Measurements from ENCODE around the gene CCSER2. TPM values are rescaled to one million over a fixed set of nuclear protein-coding genes. Genes with fewer than 3 reads are reported as not detected.

The CCSER2 gene
- total and polyA plus RNA-seq, 7 experiments from 2014 or later, result 59.1 to 133 (median 93.4) TPM

GRCh38 chr10:84374455-84374854 is 46.1 kb downstream of the CCSER2 start:
- ATAC-seq, result no peak
- ChIA-PET CTCF (interaction anchor here (0.6 to 1.2 kb wide), 3 partner anchors 21 to 163 kb away, joined by 3 to 6 read pairs (median 4); no protein-coding TSS in a partner anchor), POLR2A (no interaction called here)
- no peaks in the 10 kb centered on the region for H3K9me3 Mint-ChIP-seq
- Histone ChIP-seq H3K4me3 (ENCODE audit: low read length) (no peak overlapping the region), H3K27me3 (ENCODE audit: control insufficient read depth in 2 of 2, insufficient read depth in 2 of 2, low read length in 2 of 2) (no peaks in the 10 kb centered on the region), H3K27ac (ENCODE audit: low read depth, low read length) (no peak overlapping the region), H3K36me3 (ENCODE audit: control insufficient read depth in 2 of 3, insufficient read depth in 3 of 3, low read length in 3 of 3) (peaks cover 0 to 23% (median 0%) of the 10 kb centered on the region in 3 experiments), H3K4me1 (ENCODE audit: control insufficient read depth in 2 of 2, insufficient read depth in 2 of 2, low read length in 2 of 2) (peaks cover 0 to 5% of the 10 kb centered on the region in 2 donors), H3K9me3 (ENCODE audit: control insufficient read depth in 2 of 3, low read length in 3 of 3) (no peaks in the 10 kb centered on the region)
- H3K27ac Mint-ChIP-seq, result peak overlapping the region in 6 of 9 donors; percentile 8 to 79 (median 50)
- no peaks in the 10 kb centered on the region for H3K27me3 Mint-ChIP-seq
- intact Hi-C loops (cut with micrococcal nuclease), result loop anchor here in 1 of 2 donors (2.0 kb wide), 2 partner anchors 14 to 44 kb away; no protein-coding TSS in a partner anchor
- DNase-seq, result no peak
- peaks cover 21 to 60% (median 42%) of the 10 kb centered on the region in 7 donors for H3K4me1 Mint-ChIP-seq
- peaks cover 0 to 25% (median 5%) of the 10 kb centered on the region in 5 donors for H3K36me3 Mint-ChIP-seq
- no peak overlapping the region for H3K4me3 Mint-ChIP-seq

GRCh38 chr10:84375011-84375410 is 46.6 kb downstream of the CCSER2 start:
- no peaks in the 10 kb centered on the region for H3K27me3 ChIP-seq (ENCODE audit: control insufficient read depth in 2 of 2, insufficient read depth in 2 of 2, low read length in 2 of 2)
- CTCF ChIA-PET, result interaction anchor here (1.0 to 1.4 kb wide), 3 partner anchors 19 to 162 kb away, joined by 4 to 6 read pairs (median 5); no protein-coding TSS in a partner anchor
- H3K9me3 Mint-ChIP-seq, result no peaks in the 10 kb centered on the region
- H3K27ac Mint-ChIP-seq, result peak overlapping the region in 5 of 9 donors; percentile 18 to 79 (median 41)
- H3K36me3 ChIP-seq (ENCODE audit: control insufficient read depth in 2 of 3, insufficient read depth in 3 of 3, low read length in 3 of 3), result peaks cover 0 to 23% (median 0%) of the 10 kb centered on the region in 3 experiments
- H3K4me3 Mint-ChIP-seq, result peak overlapping the region in 1 of 10 donors; percentile 4
- H3K36me3 Mint-ChIP-seq, result peaks cover 0 to 25% (median 5%) of the 10 kb centered on the region in 5 donors
- DNase-seq, result peak in 7 of 9 donors; percentile 34 to 68 (median 57)
- peaks cover 0 to 5% of the 10 kb centered on the region in 2 donors for H3K4me1 ChIP-seq (ENCODE audit: control insufficient read depth in 2 of 2, insufficient read depth in 2 of 2, low read length in 2 of 2)
- H3K4me1 Mint-ChIP-seq, result peaks cover 19 to 55% (median 37%) of the 10 kb centered on the region in 7 donors
- no peaks in the 10 kb centered on the region for H3K27me3 Mint-ChIP-seq
- ATAC-seq, result peak; percentile 70
- no peaks in the 10 kb centered on the region for H3K9me3 ChIP-seq (ENCODE audit: control insufficient read depth in 2 of 3, low read length in 3 of 3)
- no peak overlapping the region for H3K4me3 ChIP-seq (ENCODE audit: low read length)
- intact Hi-C loops (cut with micrococcal nuclease), result loop anchor here (1.0 to 5.0 kb wide), 7 partner anchors 14 to 162 kb away; no protein-coding TSS in a partner anchor
- POLR2A ChIA-PET, result no interaction called here
- H3K27ac ChIP-seq (ENCODE audit: low read depth, low read length), result no peak overlapping the region

GRCh38 chr10:84375881-84376280 is 47.5 kb downstream of the CCSER2 start:
- ATAC-seq (no peak), DNase-seq (no peak)
- Histone ChIP-seq H3K9me3 (ENCODE audit: control insufficient read depth in 2 of 3, low read length in 3 of 3) (no peaks in the 10 kb centered on the region), H3K27ac (ENCODE audit: low read depth, low read length) (no peak overlapping the region), H3K27me3 (ENCODE audit: control insufficient read depth in 2 of 2, insufficient read depth in 2 of 2, low read length in 2 of 2) (no peaks in the 10 kb centered on the region), H3K4me1 (ENCODE audit: control insufficient read depth in 2 of 2, insufficient read depth in 2 of 2, low read length in 2 of 2) (peaks cover 0 to 5% of the 10 kb centered on the region in 2 donors), H3K4me3 (ENCODE audit: low read length) (no peak overlapping the region), H3K36me3 (ENCODE audit: control insufficient read depth in 2 of 3, insufficient read depth in 3 of 3, low read length in 3 of 3) (peaks cover 0 to 29% (median under 1%) of the 10 kb centered on the region in 3 experiments)
- H3K27ac Mint-ChIP-seq, result peak overlapping the region in 3 of 9 donors; percentile 32 to 49 (median 46)
- no peak overlapping the region for H3K4me3 Mint-ChIP-seq
- no peaks in the 10 kb centered on the region for H3K9me3 Mint-ChIP-seq
- intact Hi-C loops (cut with micrococcal nuclease), result loop anchor here (1.0 to 5.0 kb wide), 7 partner anchors 13 to 161 kb away; no protein-coding TSS in a partner anchor
- ChIA-PET POLR2A (no interaction called here), CTCF (interaction anchor here (1.0 to 1.4 kb wide), 3 partner anchors 20 to 161 kb away, joined by 3 to 6 read pairs (median 5); no protein-coding TSS in a partner anchor)
- H3K27me3 Mint-ChIP-seq, result no peaks in the 10 kb centered on the region
- peaks cover 22 to 60% (median 38%) of the 10 kb centered on the region in 7 donors for H3K4me1 Mint-ChIP-seq
- peaks cover 5 to 31% (median 11%) of the 10 kb centered on the region in 5 donors for H3K36me3 Mint-ChIP-seq

- no peaks in the 10 kb centered on the region for H3K27me3 ChIP-seq (ENCODE audit: control insufficient read depth in 2 of 2, insufficient read depth in 2 of 2, low read length in 2 of 2)
- POLR2A ChIA-PET, result no interaction called here
- DNase-seq (no peak), ATAC-seq (no peak)
- no peaks in the 10 kb centered on the region for H3K4me1 ChIP-seq (ENCODE audit: control insufficient read depth in 2 of 2, insufficient read depth in 2 of 2, low read length in 2 of 2)
- peak overlapping the region in 2 of 9 donors; percentile 18 to 47 for H3K27ac Mint-ChIP-seq
- no peak overlapping the region for H3K27ac ChIP-seq (ENCODE audit: low read depth, low read length)
- CTCF ChIA-PET, result no interaction called here
- no peaks in the 10 kb centered on the region for H3K27me3 Mint-ChIP-seq
- intact Hi-C loops (cut with micrococcal nuclease), result loop anchor here in 1 of 2 donors (2.0 kb wide), 1 partner anchor 13 kb away; no protein-coding TSS in a partner anchor
- H3K4me3 ChIP-seq (ENCODE audit: low read length), result no peak overlapping the region
- H3K36me3 ChIP-seq (ENCODE audit: control insufficient read depth in 2 of 3, insufficient read depth in 3 of 3, low read length in 3 of 3), result peaks cover 0 to 6% (median 0%) of the 10 kb centered on the region in 3 experiments
- H3K4me1 Mint-ChIP-seq, result peaks cover 4 to 68% (median 34%) of the 10 kb centered on the region in 7 donors
- no peak overlapping the region for H3K4me3 Mint-ChIP-seq
- H3K9me3 Mint-ChIP-seq, result peaks cover 0 to 13% (median 0%) of the 10 kb centered on the region in 11 donors
- H3K9me3 ChIP-seq (ENCODE audit: control insufficient read depth in 2 of 3, low read length in 3 of 3), result no peaks in the 10 kb centered on the region
- H3K36me3 Mint-ChIP-seq, result peaks cover 8 to 65% (median 46%) of the 10 kb centered on the region in 5 donors
These were observed 59.8 kb downstream of the CCSER2 start for GRCh38 chr10:84388148-84388547.

- POLR2A ChIA-PET, result no interaction called here
- no peak overlapping the region for H3K4me3 ChIP-seq (ENCODE audit: low read length)
- ATAC-seq (no peak), DNase-seq (no peak)
- H3K27me3 ChIP-seq (ENCODE audit: control insufficient read depth in 2 of 2, insufficient read depth in 2 of 2, low read length in 2 of 2), result no peaks in the 10 kb centered on the region
- H3K27ac ChIP-seq (ENCODE audit: low read depth, low read length), result no peak overlapping the region
- H3K9me3 ChIP-seq (ENCODE audit: control insufficient read depth in 2 of 3, low read length in 3 of 3), result no peaks in the 10 kb centered on the region
- Mint-ChIP-seq H3K27me3 (no peaks in the 10 kb centered on the region), H3K36me3 (peaks cover 4 to 51% (median 34%) of the 10 kb centered on the region in 5 donors), H3K27ac (no peak overlapping the region), H3K4me3 (no peak overlapping the region), H3K4me1 (peaks cover 6 to 80% (median 38%) of the 10 kb centered on the region in 7 donors), H3K9me3 (peaks cover 0 to 6% (median 3%) of the 10 kb centered on the region in 11 donors)
- no peaks in the 10 kb centered on the region for H3K4me1 ChIP-seq (ENCODE audit: control insufficient read depth in 2 of 2, insufficient read depth in 2 of 2, low read length in 2 of 2)
- CTCF ChIA-PET, result no interaction called here
- intact Hi-C loops (cut with micrococcal nuclease), result no loop called here
- H3K36me3 ChIP-seq (ENCODE audit: control insufficient read depth in 2 of 3, insufficient read depth in 3 of 3, low read length in 3 of 3), result peaks cover 0 to 6% (median 0%) of the 10 kb centered on the region in 3 experiments
These were observed 62.0 kb downstream of the CCSER2 start for GRCh38 chr10:84390364-84390763.

DNA sequence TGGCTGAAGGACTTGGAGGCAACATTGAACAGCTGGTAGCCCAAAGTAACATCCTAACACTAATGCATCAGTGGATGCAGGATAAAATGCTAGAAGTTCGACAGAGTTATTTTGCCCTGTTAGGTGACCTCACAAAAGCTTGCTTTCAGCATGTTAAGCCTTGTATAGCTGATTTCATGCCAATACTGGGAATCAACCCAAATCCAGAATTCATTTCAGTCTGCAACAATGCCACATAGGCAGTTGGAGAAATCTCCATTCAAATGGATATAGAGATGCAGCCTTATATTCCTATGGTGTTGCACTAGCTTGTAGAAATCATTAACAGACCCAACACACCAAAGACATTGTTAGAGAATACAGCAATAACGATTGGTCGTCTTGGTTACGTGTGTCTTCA is 62.9 kb downstream of the CCSER2 start:
- H3K36me3 Mint-ChIP-seq, result peaks cover 4 to 55% (median 39%) of the 10 kb centered on the region in 5 donors

More for the DNA sequence above, 62.9 kb downstream of the CCSER2 start:
- intact Hi-C loops (cut with micrococcal nuclease), result no loop called here
- peaks cover 6 to 82% (median 43%) of the 10 kb centered on the region in 7 donors for H3K4me1 Mint-ChIP-seq
- no peak overlapping the region for H3K27ac ChIP-seq (ENCODE audit: low read depth, low read length)
- no peak for DNase-seq
- no peak overlapping the region for H3K27ac Mint-ChIP-seq
- H3K27me3 ChIP-seq (ENCODE audit: control insufficient read depth in 2 of 2, insufficient read depth in 2 of 2, low read length in 2 of 2), result no peaks in the 10 kb centered on the region
- no peaks in the 10 kb centered on the region for H3K27me3 Mint-ChIP-seq
- no peaks in the 10 kb centered on the region for H3K9me3 ChIP-seq (ENCODE audit: control insufficient read depth in 2 of 3, low read length in 3 of 3)
- CTCF ChIA-PET, result no interaction called here
- no peak for ATAC-seq
- no peak overlapping the region for H3K4me3 Mint-ChIP-seq
- H3K36me3 ChIP-seq (ENCODE audit: control insufficient read depth in 2 of 3, insufficient read depth in 3 of 3, low read length in 3 of 3), result peaks cover 0 to 6% (median 0%) of the 10 kb centered on the region in 3 experiments
- no peaks in the 10 kb centered on the region for H3K4me1 ChIP-seq (ENCODE audit: control insufficient read depth in 2 of 2, insufficient read depth in 2 of 2, low read length in 2 of 2)
- POLR2A ChIA-PET, result no interaction called here
- H3K9me3 Mint-ChIP-seq, result peaks cover 0 to 6% (median 2%) of the 10 kb centered on the region in 11 donors
- no peak overlapping the region for H3K4me3 ChIP-seq (ENCODE audit: low read length)
